NCI-H2107 treated with DMSO at 0.1 percent for 48 hours (cell line): ENCODE results near the gene ADM.

ENCODE experiments used
- DNase-seq: peaks from one replicate; lab custom pipeline; 2025; ENCODE audit not compliant: unreplicated experiment; lab: John Stamatoyannopoulos, UW

The ADM gene

DNA sequence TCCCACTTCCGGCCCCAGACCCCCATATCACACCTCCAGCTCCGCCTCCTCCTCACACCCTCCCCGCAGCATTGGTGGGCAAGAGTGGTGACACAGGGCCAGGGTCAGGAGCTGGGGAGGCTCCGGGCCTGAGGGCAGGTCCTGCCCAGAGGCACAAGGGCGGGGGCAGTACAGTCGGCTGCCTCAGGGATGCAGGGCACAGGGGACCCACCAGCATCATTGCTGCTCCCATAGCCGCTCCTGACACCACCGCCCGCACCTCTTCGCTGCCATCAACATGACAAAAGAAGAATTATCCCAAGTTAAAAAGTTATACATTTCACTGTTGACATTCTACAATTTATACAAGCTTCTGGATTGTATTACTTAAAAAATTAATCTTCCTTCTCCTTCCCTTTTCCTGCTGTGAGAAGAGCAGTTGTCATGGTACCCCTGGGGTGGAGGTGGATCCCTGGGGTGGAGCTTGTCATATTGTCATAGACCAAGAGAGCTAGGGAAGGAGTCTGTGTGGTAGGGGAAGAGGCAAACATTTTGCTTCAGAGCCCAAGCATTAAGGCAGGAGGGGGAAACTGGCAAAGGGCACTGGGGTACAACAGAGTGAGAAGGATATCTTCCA, 15.0 kb upstream of the ADM start:
- no peak for DNase-seq

DNA sequence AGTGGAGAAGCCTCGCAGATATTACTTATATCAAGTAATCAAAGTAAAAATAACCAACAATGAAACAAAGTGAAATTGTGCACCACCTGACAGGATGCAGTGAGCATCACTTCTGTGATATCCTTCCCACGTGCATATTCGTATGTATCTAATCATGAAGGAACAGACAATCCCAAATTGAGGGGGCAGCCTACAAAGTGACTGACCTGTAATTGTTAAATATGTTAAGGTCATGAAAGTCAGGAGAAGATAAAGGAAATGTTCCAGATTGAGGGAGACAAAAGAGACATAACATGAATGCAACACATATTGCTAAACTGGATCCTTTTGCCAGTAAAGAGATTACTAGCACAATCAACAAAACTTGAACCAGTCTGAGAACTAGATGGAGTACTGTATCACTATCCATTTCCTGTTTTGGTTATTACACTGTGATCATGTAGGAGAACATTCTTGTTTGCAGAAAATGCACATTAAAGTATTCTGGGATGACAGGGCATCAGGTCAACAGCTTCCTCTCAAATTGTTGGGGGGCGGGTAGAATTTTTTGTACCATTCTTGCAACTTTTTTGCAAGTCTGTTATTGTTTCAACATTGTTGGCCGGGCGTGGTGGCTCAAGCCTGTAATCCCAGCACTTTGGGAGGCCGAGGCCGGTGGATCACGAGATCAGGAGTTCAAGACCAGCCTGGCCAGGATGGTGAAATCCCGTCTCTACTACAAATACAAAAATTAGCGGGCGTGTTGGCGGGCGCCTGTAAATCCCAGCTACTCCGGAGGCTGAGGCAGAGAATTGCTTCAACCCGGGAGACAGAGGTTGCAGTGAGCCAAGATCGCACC, 12.9 kb upstream of the ADM start:
- DNase-seq = no peak

GRCh38 chr11:10293423-10294289, 11.2 kb upstream of the ADM start, which contains the start of gene SBF2:
TSS of gene SBF2 (minus strand) at chr11:10294219. CDS start at chr11:10294069, 150 bp downstream.
- peak; percentile 27 for DNase-seq

DNA sequence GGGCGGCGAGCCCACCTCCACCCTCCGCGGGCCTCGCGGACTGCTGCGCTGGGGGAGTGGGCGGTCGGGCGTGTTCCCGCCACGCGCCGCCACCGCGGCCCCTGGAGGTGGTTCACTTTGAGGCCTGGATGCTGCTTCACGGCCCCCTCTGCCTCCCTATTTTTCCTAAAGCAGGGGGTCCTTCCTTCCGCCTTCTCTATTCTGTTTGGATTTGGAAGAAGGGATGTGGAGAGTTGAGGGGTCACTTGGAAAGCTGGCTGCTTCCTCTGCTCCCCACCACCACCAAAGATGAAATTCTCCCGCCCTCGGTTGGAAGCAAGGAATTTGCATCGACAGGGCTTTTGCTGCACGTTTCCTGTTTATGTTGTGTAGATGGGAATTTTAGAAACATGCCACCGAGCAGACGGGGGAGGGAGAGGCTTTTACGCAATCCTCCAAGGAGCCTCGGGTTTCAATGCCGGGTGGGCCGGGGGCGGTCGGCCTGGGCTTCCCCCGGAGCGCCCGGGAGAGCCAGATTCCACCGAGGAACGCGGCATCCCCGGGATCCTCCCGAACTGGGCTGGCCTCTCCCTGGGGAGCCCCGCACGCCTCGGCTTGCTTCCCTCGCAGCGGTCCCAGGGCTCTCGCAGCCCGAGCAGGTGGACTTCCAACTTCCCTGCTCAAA, 10.5 kb upstream of the ADM start:
- no peak for DNase-seq

DNA sequence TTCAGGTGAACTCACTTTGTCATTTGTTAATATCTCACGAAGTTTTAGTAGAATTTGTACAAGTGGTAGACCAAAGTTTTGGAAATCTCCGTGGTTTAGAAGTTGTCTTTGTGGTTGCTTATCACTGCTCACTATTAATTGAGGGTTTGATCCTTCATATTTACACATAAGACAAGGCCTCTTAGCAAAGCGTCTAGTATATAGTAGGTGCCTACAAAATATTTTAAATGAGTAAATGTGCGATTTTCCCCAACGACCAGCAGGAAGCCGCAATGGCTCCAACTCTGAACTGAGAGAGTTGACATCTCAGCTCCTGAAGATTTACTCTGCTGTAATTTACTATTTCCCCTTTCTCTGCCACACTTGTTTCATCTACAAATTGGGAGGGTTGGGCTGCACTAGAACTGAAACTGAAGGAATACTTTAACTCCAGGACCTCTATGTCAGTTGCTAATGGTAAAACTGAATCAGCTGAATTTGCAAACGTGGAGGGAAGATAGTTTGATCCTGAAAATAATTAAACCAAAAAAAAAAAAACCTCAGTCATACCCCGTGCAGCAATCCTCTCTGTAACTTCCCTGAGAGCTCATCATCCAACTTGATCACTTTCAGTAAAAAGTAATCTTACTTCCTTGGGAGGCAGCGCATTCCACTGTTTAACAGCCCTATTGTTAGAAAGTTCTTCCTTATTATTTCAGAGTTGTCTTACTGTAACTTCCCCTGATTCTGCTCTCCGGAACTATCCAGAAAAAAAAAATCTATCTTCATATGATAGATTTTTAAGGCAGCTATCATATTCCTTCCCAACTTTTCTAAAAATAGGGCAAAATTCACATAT, 9.6 kb upstream of the ADM start:
- DNase-seq = no peak

DNA sequence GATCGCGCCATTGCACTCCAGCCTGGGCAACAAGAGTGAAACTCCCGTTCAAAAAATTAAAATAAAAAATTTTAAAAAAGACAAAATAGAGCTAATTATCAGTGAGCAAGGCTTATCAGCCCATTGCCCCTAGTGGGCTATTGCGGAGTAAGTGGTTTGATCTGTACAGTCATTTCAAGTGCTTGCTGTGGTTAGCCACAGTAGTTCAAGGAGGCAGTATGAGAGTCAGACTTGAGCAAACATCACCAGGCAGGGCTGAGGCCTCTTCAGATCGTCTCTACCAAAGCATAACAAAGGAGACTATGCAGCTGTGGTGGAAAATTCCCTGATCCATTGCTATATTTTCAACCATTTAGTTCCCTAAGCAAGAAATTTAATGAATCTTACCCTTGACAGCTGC, 6.5 kb upstream of the ADM start:
- peak; percentile 80 for DNase-seq

GRCh38 chr11:10301656-10302358, 3.1 kb upstream of the ADM start:
- no peak for DNase-seq

- DNase-seq = no peak
Measured at GRCh38 chr11:10302359-10302743, 2.5 kb upstream of the ADM start.

DNA sequence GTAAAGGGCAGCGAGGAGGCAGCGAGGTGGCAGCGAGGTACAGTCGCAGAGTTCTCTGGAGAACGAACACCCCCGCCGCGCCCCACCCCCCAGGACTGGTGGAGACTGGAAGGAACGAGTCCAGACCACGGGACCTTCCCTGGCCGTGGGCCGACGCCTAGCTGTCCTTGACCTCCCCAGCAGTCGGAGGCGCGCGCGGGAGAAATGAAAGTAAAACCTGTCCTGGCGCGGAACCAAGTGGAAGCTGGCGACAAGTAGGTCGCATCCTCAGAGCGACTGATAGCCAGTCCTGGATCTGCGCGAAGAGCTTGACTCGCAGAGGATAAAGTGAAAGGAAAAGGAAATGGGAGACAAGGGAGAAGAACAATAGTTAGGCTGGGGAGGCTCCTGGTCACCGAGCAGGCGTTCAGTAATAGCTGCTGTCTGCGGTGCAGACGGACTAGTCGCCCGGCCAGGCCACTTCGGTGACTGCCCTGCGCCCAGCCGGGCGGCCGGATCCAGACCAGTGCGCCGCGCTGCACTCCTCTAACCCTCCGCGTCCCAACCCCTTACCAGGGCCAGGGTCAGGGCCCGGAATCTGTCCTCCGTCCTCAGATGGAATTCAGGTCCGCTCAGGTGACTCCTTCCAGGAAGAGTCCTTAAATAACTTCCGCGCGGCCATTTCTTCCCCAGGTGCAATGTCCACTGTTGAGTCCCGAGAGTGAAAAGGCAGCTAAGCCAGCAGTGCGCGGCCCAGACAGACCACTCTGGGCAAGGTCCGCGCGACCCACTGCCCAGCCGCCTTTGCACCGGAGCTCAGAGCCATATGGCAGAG, 1.9 kb upstream of the ADM start:
- no peak for DNase-seq

GRCh38 chr11:10303558-10304363, 1.1 kb upstream of the ADM start:
- peak; percentile 36 for DNase-seq

DNA sequence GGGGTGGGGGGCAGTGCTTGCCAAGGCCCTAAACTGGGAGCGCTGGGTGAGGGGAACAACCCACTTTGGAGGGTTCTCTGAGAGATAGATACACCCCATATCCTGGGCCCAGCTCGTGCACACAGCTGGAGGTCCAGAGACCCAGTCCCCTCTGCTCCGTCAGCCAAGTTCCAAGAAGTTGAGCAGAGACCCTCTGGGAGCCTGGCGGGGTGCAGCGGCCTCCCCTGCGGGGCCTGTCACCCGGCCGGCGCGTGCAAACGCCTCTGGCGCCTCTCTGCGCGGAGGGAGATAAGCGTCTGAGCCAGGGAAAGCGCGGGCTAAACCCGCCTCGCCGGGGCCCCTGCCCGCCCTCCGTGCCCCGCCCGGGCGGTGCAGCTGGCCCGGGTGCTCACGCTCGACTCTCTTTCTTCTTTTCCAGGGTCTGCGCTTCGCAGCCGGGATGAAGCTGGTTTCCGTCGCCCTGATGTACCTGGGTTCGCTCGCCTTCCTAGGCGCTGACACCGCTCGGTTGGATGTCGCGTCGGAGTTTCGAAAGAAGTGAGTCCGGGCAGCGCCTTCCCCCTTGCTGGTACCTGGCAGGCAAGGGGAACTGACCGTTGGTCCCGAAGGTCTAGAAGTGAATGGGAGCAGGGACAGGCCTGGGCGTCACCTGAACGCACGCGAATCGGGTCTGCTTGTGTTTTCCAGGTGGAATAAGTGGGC, 540 bp downstream of the ADM start:
- no peak for DNase-seq

DNA sequence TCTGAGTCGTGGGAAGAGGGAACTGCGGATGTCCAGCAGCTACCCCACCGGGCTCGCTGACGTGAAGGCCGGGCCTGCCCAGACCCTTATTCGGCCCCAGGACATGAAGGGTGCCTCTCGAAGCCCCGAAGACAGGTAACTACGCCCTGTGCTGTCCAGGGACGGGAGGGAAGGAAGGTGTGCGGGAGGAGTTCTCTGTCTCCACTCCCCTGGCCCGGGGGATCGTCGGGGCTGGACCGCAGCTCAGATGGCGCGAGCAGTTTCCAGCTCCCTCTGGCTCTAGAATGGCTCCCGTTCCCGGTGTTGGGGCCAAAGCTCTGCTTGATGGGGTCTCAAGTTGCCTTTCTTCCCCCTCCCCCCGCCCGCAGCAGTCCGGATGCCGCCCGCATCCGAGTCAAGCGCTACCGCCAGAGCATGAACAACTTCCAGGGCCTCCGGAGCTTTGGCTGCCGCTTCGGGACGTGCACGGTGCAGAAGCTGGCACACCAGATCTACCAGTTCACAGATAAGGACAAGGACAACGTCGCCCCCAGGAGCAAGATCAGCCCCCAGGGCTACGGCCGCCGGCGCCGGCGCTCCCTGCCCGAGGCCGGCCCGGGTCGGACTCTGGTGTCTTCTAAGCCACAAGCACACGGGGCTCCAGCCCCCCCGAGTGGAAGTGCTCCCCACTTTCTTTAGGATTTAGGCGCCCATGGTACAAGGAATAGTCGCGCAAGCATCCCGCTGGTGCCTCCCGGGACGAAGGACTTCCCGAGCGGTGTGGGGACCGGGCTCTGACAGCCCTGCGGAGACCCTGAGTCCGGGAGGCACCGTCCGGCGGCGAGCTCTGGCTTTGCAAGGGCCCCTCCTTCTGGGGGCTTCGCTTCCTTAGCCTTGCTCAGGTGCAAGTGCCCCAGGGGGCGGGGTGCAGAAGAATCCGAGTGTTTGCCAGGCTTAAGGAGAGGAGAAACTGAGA, 1.4 kb downstream of the ADM start:
- DNase-seq = no peak

GRCh38 chr11:10307022-10307399, 2.1 kb downstream of the ADM start:
- DNase-seq = no peak

DNA sequence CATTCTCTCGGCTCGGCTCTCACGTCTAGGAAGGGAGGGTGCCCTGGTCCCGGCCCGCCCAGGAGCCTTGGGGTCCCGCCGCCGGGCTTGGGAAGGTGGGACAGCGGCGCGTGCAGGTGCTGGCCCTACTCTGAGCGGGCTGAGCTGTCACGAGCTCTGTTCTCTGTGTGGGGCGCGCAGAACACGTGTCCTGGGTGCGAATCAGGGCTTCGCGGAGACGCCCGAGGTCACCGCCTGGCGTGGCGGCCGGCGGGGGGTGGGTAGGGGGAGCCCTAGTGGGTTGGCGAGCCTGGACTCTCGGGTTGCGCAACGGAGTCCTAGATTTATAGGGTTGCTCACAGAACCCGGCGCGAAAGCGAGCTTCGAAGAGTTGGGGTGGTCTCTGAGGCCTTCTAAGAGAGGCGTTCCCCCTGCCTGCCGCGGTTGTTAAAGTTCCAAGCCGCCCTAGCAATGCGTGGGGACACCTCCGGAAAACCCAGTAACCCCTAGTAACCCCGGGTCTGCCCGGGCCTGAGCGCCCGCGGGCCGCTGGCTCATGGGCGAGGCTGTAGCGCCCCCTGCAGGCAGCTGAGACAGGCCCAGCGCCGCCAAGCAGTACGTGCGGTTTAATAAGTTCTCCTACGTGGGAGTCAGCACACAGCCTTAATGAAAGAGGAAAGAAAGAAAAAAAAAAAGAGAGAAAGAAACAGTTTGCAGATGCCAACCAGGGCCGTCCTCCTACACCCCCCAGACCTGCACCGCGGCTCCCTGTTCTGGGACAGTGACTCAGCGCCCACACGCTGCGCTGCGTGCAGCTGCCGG, 2.7 kb downstream of the ADM start:
- peak; percentile 20 for DNase-seq

DNA sequence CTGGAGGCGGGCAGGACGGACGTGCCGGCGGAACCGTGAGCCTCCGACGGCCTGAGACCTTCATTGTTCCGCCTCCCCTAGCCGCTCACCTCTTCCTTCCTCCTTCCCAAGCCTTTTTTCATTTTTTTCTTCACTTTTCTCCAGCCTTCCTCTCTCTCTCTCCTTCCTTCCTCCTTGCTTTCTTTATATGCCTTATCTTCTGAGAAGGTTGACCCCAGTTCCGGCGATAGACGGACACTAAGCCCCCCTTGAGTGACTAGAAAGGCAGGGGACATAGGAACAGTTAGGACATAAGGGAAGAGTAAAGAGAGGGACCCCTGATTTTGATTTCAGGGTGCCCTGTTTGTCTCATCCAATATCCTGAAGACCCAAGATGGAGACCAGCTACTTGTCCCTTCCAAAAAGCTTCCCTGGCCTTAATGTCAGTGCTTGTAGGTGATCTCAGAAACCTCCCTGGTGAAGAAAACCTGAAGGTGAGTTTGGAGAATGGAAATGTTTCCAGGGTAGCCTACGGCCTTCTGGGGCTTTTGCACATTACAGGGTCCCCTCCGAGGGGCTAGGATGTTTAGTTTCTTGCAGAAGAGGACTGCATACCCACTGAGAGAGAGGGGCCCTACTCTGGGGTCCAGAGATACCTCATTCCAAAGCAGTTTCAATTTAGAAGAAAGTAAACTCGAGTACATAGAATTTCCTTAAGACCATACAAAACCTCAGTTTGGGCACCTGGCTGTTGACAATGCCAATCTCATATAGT, 3.5 kb downstream of the ADM start:
- no peak for DNase-seq
